PC-9 (cell line): ENCODE data around the gene VWA8. TPM values are rescaled to one million over a fixed set of nuclear protein-coding genes. Genes with fewer than 3 reads are reported as not detected.

Experiments
- BruUV-seq: library from RNA; stranded (reverse); fragments of 400-500 nt; replicated peaks from 2 replicates; lab custom pipeline; 2021; lab: Mats Ljungman, UMichigan
- CTCF ChIA-PET: fragments of 300-600 bp; sonication (Branson Sonifier 250); formaldehyde crosslinking; loops from one replicate; lab custom pipeline; 2022; ENCODE audit warnings: antibody characterized with exemption; lab: Charles Lee
- POLR2A ChIA-PET: fragments of 300-600 bp; sonication (Branson Sonifier 250); formaldehyde crosslinking; loops from one replicate; lab custom pipeline; 2022; ENCODE audit warnings: antibody characterized with exemption; ENCODE audit not compliant: unreplicated experiment; lab: Charles Lee
- DNase-seq, 2 experiments: peaks; one replicate each; pipeline versions ENCODE4 v3.0.0 to v3.0.0-alpha.2; 2015 to 2022; ENCODE audit warnings: mixed read lengths in 1 of 2
- H2AFZ ChIP-seq: fragments of 200-600 bp; sonication (generic); 2 replicates; pipeline ENCODE4 v1.8.1; 2017; ENCODE audit warnings: antibody characterized with exemption
- H3F3A ChIP-seq: fragments of 200-600 bp; sonication (generic); 2 replicates; pipeline ENCODE4 v1.8.1; 2017; ENCODE audit warnings: antibody characterized with exemption, mild to moderate bottlenecking, low read depth; ENCODE audit not compliant: insufficient read depth
- H3K27ac ChIP-seq: fragments of 200-600 bp; sonication (generic); 2 replicates; pipeline ENCODE4 v1.6.1; 2016; ENCODE audit warnings: mixed run types
- H3K27me3 ChIP-seq: fragments of 200-600 bp; sonication (generic); 2 replicates; pipeline ENCODE4 v1.6.1; 2016; ENCODE audit warnings: low read depth, mixed run types; ENCODE audit not compliant: insufficient read depth
- H3K36me3 ChIP-seq: fragments of 200-600 bp; sonication (generic); 2 replicates; pipeline ENCODE4 v1.6.1; 2016; ENCODE audit warnings: low read depth, mixed run types
- H3K4me1 ChIP-seq: fragments of 200-600 bp; sonication (generic); replicated peaks from 2 replicates; pipeline ENCODE4 v1.6.1; 2016; ENCODE audit warnings: mixed run types; ENCODE audit not compliant: insufficient read depth
- H3K4me2 ChIP-seq: fragments of 200-600 bp; sonication (generic); 2 replicates; pipeline ENCODE4 v1.6.1; 2017; ENCODE audit warnings: mixed run types
- H3K4me3 ChIP-seq: fragments of 200-600 bp; sonication (generic); 2 replicates; pipeline ENCODE4 v1.6.1; 2016; ENCODE audit warnings: mixed run types
- H3K79me2 ChIP-seq: fragments of 200-600 bp; sonication (generic); 2 replicates; pipeline ENCODE4 v1.6.1; 2017; ENCODE audit warnings: low read depth, mixed run types
- H3K9me2 ChIP-seq: fragments of 200-600 bp; sonication (generic); 2 replicates; pipeline ENCODE4 v1.8.1; 2017; ENCODE audit warnings: mild to moderate bottlenecking; ENCODE audit not compliant: insufficient read depth
- H3K9me3 ChIP-seq: fragments of 200-600 bp; sonication (generic); 2 replicates; pipeline ENCODE4 v1.8.1; 2016; ENCODE audit warnings: low read depth; ENCODE audit not compliant: insufficient read depth
- H4K20me1 ChIP-seq: fragments of 200-600 bp; sonication (generic); 2 replicates; pipeline ENCODE4 v1.8.1; 2017; ENCODE audit not compliant: insufficient read depth
- EZH2 ChIP-seq: fragments of 200-600 bp; sonication (generic); IDR thresholded peaks from 2 replicates; pipeline ENCODE4 v1.8.0; 2017; ENCODE audit warnings: antibody characterized with exemption, low read depth
- intact Hi-C: fragments of 100-400 bp; cut with micrococcal nuclease; formaldehyde crosslinking; loops from one replicate; pipeline ENCODE4 v1.10.0; 2022; ENCODE audit not compliant: unreplicated experiment
- total RNA-seq: library from RNA; stranded (reverse); gene quantifications from 2 replicates; pipeline ENCODE4 v1.2.3, GENCODE V29; 2021
- TF ChIP-seq, protein P1 (sequence below): fragments of 200-600 bp; sonication (generic); conservative IDR thresholded peaks from 2 replicates; pipeline ENCODE4 v1.6.1; 2017; ENCODE audit warnings: mixed run types, antibody characterized with exemption, mild to moderate bottlenecking, moderate library complexity

VWA8 gene
- total RNA-seq, 1 experiment from 2014 or later, result 14.1 TPM

DNA sequence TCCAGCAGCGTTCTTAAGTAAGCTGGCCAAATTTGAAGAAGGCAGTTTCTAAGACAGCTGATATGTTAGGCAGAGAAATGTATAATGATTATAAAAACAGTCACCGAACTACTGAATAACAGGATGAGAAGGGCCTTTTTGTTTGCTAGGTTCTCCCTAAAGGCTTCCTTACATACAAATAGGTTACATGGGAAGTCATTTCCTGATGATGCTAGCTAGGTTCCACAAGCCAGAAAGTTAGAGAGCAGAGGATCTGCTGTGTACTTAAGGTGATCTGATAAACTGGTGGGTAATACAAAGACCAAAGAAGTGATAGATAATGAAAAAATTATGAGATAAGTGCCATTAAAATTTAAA, 139.7 kb downstream of the VWA8 start:
- Histone ChIP-seq H3K36me3 (no peaks in the 10 kb centered on the region), H3F3A (no peaks in the 10 kb centered on the region), H3K9me3 (no peaks in the 10 kb centered on the region), H3K4me2 (no peak overlapping the region), H3K9me2 (no peaks in the 10 kb centered on the region), H2AFZ (no peak overlapping the region), H3K79me2 (no peaks in the 10 kb centered on the region), H3K27me3 (no peaks in the 10 kb centered on the region), H3K4me3 (no peak overlapping the region), H3K27ac (no peak overlapping the region), H4K20me1 (no peaks in the 10 kb centered on the region), H3K4me1 (no peaks in the 10 kb centered on the region)
- intact Hi-C loops, result no loop called here
- BruUV-seq, result no TSS peak
- no peak for DNase-seq
- CTCF ChIA-PET, result no interaction called here
- POLR2A ChIA-PET, result no interaction called here
- TF ChIP-seq, protein P1, sequence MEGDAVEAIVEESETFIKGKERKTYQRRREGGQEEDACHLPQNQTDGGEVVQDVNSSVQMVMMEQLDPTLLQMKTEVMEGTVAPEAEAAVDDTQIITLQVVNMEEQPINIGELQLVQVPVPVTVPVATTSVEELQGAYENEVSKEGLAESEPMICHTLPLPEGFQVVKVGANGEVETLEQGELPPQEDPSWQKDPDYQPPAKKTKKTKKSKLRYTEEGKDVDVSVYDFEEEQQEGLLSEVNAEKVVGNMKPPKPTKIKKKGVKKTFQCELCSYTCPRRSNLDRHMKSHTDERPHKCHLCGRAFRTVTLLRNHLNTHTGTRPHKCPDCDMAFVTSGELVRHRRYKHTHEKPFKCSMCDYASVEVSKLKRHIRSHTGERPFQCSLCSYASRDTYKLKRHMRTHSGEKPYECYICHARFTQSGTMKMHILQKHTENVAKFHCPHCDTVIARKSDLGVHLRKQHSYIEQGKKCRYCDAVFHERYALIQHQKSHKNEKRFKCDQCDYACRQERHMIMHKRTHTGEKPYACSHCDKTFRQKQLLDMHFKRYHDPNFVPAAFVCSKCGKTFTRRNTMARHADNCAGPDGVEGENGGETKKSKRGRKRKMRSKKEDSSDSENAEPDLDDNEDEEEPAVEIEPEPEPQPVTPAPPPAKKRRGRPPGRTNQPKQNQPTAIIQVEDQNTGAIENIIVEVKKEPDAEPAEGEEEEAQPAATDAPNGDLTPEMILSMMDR, result no peak
- TF ChIP-seq EZH2, result no peak

DNA sequence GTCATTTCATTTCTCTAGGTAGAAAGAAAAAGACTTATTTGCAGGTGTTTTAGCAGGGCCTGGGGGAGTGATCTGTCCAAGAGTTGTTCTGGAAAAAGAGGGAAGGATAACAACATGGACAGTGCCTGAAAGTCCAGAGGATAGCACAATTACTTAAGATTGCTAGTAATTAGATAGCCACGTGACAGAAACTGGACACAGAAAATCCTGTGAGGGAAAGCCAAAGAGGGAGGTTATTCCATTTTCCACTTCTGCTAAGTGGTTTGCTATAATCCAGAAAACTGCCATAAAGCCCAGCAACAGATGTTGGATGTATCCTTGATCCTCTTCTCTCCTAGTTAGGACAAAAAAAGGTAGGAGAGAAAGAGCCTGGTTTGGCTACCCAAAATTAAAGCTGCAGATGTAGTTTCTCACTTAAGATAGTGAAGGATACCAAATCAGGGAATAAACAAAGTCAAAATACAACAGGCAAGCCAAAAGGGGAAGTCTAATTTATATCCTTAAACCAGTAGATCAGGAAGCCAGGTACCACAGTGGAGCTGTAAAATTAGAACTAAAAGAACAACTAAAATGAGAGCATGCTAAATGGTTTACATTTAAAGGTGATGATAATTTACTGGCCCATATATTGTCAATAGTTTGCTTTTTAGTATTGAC, 140.2 kb downstream of the VWA8 start:
- CTCF ChIA-PET, result no interaction called here
- no peak overlapping the region for H3K4me2 ChIP-seq
- intact Hi-C loops, result no loop called here

DNA sequence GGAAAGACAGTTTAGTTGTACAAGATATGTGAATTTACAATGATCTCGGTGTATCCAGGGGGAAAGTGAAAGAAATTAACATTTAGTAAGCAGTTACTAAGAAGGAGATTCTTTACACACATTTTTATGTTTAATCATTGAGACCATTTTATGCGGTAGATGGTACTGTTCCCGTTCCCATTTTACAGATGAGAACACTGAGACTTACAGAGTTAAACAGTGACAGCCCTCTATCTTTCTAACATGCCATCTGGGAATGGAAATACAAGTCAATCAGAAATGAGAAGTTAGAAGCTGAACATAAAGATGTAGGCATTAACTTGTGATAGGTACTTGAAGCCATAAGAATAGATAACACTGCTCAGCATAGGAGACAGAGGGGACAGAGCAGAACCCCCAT, 144.9 kb downstream of the VWA8 start:
- H3K4me2 ChIP-seq, result no peak overlapping the region
- H4K20me1 ChIP-seq, result no peaks in the 10 kb centered on the region
- intact Hi-C loops, result no loop called here
- H3K27me3 ChIP-seq, result no peaks in the 10 kb centered on the region
- no peaks in the 10 kb centered on the region for H3K4me1 ChIP-seq
- CTCF ChIA-PET, result no interaction called here
- no peak for DNase-seq
- no peak overlapping the region for H3K27ac ChIP-seq
- no peaks in the 10 kb centered on the region for H3K9me2 ChIP-seq
- H2AFZ ChIP-seq, result no peak overlapping the region
- no TSS peak for BruUV-seq
- no peaks in the 10 kb centered on the region for H3K9me3 ChIP-seq
- POLR2A ChIA-PET, result no interaction called here
- no peak overlapping the region for H3K4me3 ChIP-seq
- no peaks in the 10 kb centered on the region; the same call in 1 of the 2 replicates for H3K36me3 ChIP-seq
- TF ChIP-seq EZH2, result no peak
- TF ChIP-seq, protein P1, result no peak
- H3K79me2 ChIP-seq, result no peaks in the 10 kb centered on the region
- H3F3A ChIP-seq, result no peaks in the 10 kb centered on the region

More for the DNA sequence above, 140.2 kb downstream of the VWA8 start:
- H3K36me3 ChIP-seq, result no peaks in the 10 kb centered on the region; the same call in 1 of the 2 replicates
- H3K79me2 ChIP-seq, result no peaks in the 10 kb centered on the region
- no TSS peak for BruUV-seq
- H3K27me3 ChIP-seq, result no peaks in the 10 kb centered on the region
- TF ChIP-seq, protein P1, result no peak
- TF ChIP-seq EZH2, result no peak
- H3K4me3 ChIP-seq, result no peak overlapping the region
- no peaks in the 10 kb centered on the region for H3K9me3 ChIP-seq
- H4K20me1 ChIP-seq, result no peaks in the 10 kb centered on the region
- H3K9me2 ChIP-seq, result no peaks in the 10 kb centered on the region
- no peak for DNase-seq
- POLR2A ChIA-PET, result no interaction called here
- no peaks in the 10 kb centered on the region for H3F3A ChIP-seq
- no peak overlapping the region for H2AFZ ChIP-seq
- H3K27ac ChIP-seq, result no peak overlapping the region
- no peaks in the 10 kb centered on the region for H3K4me1 ChIP-seq
